HG03457 (cell line): Measurements from ENCODE around the gene PMS2.
"Not testable (repeated sequence)": the region's sequence is repeated elsewhere in the genome, so short reads cannot be mapped to it uniquely, and the experiment has no call there.

Experiments used
- ATAC-seq: cut with Tn5 transposase; IDR thresholded peaks from one replicate; pipeline ENCODE4 v1.9.1; 2021; ENCODE audit warnings: moderate number of reproducible peaks; ENCODE audit not compliant: unreplicated experiment

Gene PMS2, protein sequence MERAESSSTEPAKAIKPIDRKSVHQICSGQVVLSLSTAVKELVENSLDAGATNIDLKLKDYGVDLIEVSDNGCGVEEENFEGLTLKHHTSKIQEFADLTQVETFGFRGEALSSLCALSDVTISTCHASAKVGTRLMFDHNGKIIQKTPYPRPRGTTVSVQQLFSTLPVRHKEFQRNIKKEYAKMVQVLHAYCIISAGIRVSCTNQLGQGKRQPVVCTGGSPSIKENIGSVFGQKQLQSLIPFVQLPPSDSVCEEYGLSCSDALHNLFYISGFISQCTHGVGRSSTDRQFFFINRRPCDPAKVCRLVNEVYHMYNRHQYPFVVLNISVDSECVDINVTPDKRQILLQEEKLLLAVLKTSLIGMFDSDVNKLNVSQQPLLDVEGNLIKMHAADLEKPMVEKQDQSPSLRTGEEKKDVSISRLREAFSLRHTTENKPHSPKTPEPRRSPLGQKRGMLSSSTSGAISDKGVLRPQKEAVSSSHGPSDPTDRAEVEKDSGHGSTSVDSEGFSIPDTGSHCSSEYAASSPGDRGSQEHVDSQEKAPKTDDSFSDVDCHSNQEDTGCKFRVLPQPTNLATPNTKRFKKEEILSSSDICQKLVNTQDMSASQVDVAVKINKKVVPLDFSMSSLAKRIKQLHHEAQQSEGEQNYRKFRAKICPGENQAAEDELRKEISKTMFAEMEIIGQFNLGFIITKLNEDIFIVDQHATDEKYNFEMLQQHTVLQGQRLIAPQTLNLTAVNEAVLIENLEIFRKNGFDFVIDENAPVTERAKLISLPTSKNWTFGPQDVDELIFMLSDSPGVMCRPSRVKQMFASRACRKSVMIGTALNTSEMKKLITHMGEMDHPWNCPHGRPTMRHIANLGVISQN

DNA sequence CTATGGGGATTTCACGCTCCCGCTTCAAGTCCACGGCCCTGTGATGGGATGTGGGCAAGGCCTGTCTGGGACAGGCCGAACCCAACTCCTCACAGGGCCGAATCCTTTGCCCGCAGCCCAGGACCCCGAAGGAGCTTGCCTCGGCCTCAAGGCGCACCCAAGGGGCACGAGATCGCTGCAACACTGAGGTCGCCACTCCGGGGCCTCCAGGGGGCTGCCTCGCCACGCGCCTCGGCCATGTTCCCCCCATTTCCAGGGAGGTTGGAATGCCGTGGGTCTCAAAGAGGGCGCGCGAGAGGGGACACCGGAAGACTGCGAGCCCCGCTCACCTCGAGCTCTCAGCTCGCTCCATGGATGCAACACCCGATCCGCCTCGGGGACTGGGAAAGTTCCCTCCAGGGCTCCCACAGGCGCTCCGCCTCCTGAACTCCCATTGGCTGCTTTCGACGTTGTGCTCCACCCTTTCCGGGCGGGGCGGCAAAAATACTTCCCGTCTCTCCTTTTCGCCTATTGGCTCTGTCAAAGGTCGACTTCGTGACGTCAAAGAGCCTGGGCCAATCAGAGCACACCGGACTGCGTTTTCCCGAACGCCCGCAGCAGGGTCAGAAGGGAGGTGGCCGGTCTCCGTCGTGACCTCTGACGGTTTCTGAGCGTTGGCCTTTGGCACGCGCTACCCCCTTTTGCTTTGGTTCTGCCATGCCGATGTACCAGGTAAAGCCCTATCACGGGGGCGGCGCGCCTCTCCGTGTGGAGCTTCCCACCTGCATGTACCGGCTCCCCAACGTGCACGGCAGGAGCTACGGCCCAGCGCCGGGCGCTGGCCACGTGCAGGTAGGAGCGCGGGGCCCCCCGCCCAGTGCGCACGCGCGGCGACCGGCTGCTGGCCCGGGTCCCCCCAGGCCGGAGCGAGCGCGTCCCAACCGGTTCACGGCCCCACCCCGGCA lies at the start of gene PMS2, which contains the start of gene AIMP2:
Gene PMS2 (minus strand): TSS at position 382 of the 944 bp plus-strand sequence. CDS start 30 bp downstream, at position 352.
Gene AIMP2 (plus strand): TSS at position 605 of the 944 bp plus-strand sequence. CDS start 92 bp downstream, at position 697.
- peak; percentile 86 for ATAC-seq

DNA sequence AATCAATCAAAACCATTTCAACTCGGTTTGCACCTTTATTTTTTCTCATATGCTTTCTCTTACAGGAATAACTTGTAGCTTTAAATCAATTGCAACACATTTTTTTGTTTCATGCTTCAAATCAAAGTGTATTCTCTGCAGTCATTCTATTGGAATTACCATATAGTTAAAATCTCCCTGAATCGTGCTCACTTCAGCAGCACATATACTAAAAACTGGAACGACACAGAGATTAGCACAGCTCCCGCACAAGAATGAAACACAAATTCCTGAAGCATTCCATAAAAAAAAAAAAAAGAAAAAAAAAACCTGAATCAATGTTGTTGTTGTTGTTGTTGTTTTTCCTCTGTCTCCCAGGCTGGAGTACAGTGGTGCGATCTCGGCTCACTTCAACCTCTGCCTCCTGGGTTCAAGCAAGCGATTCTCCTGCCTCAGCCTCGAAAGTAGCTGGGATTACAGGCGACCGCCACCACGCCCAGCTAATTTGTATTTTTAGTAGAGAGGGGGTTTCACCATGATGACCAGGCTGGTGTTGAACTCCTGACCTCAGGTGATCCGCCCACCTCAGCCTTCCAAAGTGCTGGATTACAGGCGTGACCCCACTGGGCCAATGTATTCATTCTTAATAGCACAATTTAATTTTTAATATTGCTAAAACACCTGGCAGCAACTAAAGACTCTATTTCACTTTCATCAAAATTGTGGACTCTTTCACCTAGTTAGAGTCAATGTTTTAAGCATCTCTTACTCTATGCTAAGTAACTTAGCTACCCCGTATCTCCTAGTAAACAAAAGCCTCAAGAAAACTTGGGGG lies 48.7 kb upstream of the PMS2 start:
- no peak for ATAC-seq

DNA sequence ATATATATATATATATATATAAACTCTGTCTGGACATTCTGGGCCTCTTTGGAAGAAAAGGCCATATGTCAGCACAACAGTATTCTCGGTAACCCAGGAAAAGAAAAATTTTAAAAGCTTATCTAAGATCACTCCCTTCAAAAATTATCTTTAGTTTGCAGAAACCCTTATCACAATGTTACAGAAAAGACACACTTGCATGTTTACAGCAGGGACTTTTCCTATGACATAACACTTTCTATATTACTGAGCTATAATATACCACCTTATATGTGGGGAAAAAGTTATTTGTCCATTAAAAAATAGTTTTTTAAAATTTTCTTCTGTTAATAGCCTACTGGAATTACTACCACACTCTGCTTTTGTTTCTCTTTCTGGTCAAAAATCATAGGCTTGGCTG lies 47.8 kb upstream of the PMS2 start:
- ATAC-seq = no peak

DNA sequence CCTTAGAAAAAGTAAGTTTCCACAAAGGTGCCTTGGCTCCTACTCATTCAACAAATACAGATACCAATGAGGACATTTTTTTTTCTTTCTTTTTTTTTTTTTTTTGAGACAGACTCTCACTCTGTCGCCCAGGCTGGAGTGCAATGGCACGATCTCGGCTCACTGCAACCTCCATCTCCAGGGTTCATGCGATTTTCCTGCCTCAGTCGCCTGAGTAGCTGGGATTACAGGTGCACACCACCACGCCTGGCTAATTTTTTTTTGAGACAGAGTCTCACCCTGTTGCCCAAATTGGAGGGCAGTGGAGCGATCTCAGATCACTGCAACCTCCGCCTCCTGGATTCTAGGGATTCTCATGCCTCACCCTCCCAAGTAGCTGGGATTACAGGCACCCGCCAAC lies 42.3 kb upstream of the PMS2 start:
- not testable (repeated sequence) for ATAC-seq

DNA sequence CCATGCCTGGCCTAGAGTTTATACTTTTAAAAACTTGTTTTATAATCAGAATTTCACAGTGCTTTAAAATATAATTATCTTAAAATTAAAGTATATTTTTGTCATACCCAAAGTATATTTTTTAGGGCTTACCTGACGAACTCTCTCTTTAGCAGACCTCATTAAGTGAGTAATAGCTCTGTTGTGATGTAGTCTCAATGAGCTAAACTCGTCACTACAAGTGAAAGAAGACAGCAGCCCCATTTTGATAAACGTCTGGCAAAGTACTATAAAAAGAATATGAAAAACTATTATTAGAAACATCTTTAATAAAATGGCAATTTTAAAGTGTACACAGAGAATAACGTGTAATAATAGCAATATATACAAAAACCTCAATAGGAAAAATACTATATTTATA lies 40.9 kb upstream of the PMS2 start:
- ATAC-seq = no peak

DNA sequence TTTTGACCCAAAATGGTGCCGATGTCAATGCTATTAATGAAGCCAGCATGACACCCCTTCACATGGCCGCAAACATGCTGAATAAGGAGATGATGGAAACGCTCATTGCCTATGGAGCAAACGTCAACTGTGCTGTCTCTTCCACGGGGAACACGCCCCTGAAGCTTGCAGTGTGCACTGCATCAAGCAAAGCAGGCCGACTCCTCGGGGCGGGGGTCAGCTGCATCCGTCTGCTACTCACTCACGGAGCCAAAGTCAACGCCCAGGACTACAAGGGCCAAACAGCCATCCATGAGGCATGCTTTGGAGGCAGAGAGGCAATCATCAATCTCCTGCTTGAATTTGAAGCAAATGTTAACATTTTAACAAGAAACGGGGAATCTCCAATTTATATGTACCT lies 26.8 kb upstream of the PMS2 start:
- ATAC-seq = no peak

DNA sequence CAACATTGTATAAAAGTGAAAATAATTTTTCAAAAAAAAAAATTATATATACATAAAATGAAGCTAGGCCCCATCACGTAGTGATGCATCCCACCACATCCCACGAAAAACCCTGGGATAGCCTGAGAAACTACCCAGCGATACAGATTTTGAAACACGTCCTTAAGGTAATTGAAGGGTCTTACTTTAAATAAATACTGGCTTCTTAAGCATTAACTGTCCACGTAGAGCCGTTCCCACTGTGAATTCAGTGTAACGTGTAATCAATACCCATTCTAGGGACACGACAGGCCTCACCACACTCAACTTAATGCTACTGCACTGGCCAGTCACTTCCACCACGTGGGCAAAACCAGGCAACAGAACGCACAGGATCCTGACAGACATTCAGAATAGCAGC lies 26.3 kb upstream of the PMS2 start:
- no peak for ATAC-seq

DNA sequence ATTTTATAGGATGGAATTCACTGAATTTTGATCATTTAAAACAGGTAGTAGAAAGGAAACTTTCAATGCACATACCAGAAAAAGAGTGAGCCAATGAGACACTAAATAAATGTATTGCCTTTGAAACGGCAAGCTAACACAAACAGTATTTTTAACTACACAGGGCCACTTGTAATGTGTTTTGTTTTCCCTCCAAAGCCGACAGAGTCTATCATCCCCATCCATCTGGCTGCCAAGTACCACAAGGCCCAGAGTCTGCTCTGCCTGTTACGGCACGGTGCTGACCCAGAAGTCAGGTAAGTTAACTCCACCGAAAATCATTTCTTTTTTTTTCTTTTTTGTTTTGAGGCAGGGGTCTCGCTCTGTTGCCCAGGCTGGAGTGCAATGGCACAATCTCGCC lies 23.8 kb upstream of the PMS2 start:
- no peak for ATAC-seq

DNA sequence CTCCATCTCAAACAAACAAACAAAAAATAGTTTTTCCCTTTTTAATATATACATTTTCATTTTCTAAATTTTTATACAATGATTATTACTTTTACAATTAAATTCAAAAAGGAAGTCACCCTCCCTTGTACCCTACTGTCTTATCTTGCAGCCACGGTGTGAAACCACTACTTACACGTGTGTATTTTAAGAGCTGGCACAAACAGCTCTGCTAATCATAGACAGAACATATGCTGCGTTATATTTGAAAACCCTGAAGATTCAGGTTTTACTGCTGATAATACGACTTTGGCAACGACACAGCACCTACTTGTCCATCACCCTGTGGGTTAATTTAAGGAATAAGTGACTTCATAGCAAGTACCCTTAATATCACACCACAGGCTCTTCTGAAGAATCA lies 23.3 kb upstream of the PMS2 start:
- no peak for ATAC-seq

DNA sequence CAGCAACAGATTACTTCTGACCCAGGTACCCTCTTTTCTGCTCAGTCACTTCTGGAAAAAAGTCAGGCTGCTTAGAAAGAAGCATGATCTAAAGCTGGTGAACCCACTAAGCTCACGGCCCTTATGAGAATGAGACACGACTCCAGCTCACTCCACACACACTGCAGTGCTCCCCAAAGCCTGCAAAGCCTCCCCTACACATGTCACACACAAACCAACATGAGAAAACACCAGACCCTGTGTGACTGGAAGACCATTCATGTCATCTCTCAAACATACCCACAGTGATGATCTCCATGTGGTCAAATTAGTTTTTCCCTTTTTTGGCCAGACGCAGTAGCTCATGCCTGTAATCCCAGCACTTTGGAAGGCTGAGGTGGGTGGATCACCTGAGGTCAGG lies 22.7 kb upstream of the PMS2 start:
- ATAC-seq = no peak

DNA sequence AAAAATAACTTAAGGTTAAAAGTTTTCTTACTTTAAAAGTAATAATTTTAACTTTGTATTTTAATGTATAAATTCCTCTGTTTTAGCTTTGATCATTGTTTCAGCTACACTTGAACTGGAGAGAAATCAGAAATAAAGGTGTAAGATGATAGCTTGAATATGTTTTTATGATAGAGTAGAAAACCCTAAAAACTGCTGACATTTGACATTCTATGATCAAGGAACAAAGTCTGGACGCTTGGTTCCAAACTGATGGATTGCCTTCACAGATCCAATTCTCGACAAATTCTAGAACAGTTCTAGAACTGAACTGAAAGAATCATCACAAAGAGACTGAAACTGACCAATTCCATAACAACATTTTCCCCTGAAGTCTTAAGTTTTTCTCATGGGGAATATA lies 22.1 kb upstream of the PMS2 start, which contains the start of gene ANKRD61:
Gene ANKRD61 (plus strand): TSS at position 389 of the 400 bp plus-strand sequence. CDS start 0 bp downstream, at position 389.
- ATAC-seq = no peak

DNA sequence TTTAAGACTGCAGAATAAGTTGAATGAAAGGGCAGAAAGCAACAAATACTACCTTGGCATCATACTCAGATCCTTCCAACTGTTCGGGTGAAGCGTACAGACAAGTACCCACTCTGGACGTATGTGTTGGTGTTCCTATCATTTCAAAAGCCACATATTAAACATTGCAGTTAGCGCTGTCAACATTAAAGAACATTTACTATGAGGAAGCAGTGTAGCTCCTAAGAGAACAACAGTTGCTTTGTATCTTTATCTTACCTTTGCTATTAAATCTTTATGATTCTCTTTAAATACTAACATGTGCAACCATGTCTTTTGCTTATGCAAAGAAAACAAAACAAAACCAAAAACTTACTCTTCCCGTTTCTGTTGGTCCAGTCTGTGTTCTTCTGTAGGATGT lies 19.7 kb upstream of the PMS2 start:
- ATAC-seq = no peak

DNA sequence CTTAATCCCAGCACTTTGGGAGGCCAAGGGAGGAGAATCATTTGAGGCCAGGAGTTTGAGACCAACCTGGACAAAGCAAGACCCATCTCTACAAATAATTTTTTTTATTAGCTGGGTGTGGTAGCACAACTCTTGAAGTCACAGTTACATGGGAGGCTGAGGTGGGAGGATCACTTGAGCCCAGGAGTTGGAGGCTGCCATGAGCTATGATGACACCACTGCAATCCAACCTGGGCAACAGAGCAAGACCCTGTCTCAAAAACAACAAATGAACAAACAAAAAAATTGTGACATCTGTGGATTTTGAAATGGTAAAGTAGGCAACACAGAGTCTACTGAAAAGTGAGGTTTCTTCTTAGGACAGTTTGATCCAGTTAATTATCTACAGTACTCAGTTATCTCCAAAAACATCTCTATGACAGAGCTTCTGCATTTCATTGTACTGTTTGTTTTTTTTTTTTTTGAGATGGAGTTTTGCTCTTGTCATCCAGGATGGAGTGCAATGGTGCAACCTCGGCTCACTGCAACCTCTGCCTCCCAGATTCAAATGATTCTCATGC lies 19.0 kb upstream of the PMS2 start:
- no peak for ATAC-seq

DNA sequence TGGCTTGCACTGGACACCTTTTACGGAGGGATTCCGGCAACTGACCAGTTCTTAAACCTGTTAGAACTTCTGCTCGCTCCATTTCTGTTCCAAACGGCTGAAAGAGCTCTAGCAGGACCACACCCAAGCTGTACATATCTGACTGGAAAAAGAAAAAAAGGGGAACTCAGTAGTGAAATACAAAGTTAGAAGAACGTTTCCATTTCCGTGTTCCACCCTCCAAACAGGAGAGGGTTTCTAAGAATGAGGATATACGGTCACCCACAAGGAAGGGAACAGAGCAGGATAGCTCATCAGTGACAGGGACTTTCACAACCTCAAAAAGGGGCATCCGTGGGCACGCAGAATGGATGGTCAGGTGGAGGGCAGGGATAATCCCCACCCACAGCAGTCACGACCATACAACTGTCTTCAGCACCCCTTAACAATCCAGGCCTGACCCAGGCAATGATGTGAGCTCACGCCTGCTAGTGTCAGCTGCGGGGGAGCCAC lies 18.0 kb upstream of the PMS2 start:
- no peak for ATAC-seq

DNA sequence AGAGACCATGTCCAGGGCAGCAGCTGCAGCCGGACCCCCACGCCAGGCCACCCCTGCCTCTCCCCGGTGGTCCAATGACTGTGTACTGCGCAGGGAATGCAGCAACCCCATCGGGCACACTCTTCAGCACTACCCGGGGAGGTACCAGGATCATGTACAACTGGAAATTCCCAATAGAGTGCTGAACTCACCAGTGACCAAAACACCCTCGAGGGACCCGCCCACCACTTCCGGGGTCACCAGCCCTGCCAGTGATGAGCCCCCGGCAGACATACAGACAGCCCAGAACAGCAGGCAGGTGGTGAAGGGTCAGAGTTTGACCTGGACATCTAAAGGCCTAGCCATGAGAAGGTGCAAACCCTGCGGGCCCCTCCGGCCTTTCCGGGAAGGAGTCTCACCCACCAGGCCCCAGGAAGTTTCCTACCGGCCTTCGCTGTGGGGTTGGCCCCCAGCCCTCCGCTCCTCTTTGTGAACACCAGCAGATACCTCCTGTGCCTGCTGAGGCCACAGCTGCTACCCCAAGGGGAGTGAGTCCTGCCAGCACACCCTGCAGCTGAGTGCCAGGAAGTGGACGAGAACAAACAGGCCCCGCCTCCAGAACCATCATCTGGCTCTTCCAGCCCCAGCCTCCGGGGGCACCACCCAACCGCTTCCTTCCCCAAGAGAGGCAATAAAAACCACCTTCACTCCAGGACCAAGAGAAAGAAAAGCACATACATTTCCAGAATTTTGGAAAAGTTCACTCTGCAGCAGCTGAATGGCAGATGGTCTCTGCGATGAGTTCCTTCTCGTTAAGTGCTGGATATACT lies 17.4 kb upstream of the PMS2 start:
- ATAC-seq = no peak

DNA sequence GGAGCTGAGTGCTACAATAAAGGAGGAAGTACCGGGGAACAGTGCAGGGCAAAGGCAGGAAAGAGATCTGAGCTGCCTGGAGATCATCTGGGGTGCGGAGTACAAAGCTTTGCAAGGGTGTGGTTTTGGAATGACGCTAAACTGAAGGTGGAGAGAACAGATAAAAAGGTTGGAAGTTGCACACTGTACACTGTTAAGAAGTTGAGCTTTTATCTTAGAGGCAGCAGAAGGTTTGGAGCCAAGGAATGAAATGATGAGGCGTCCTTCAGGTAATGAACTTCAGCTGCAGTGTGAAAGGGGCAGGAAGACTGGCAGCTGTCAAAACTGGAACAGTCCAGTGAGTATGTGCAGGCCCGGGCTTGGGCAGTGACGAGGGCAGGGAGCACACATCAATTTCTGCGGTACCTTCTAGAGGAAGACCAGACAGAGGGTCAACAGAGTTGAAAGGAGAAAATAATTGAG lies 15.2 kb upstream of the PMS2 start:
- ATAC-seq = no peak

DNA sequence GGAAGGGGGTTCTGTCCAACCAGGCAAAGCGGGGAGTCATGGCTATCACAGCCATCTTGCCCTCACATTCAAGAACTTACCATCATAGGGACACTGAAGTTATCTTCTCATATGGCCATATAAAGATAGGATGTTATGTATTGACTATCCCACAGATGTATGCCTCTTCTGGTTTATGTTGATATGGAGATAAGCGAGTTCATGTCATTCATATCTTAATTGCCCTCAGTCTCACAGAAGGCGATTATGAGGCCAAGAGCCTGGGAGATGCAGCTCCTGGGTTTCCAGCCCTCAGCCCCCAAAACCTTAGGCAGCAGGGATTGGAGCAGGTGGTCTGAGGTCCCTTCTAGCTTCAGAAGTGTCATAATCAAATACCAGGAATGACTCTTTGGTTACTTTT lies 13.9 kb upstream of the PMS2 start:
- ATAC-seq = no peak
